WI38 (cell line): ENCODE measurements around the gene MYCN.
"Not testable (repeated sequence)": the region's sequence is repeated elsewhere in the genome, so short reads cannot be mapped to it uniquely, and the experiment has no call there.

Experiments used
- H3K4me3 ChIP-seq: 2 replicates; pipeline ENCODE4 v1.5.1; 2011; ENCODE audit warnings: low read depth, mild to moderate bottlenecking, control low read depth, low read length
- CTCF ChIP-seq: IDR thresholded peaks from 2 replicates; pipeline ENCODE4 v1.5.1; 2012; ENCODE audit warnings: low read depth, mild to moderate bottlenecking, control low read depth, low read length

Gene MYCN

GRCh38 chr2:15909736-15910135 is 30.6 kb upstream of the MYCN start:
- no peak for TF ChIP-seq CTCF
- no peak overlapping the region for H3K4me3 ChIP-seq

GRCh38 chr2:15911270-15911669 is 29.1 kb upstream of the MYCN start:
- H3K4me3 ChIP-seq = not testable (repeated sequence)

- H3K4me3 ChIP-seq = no peak overlapping the region
- TF ChIP-seq CTCF = no peak
These were observed 28.7 kb upstream of the MYCN start for GRCh38 chr2:15911686-15912085.

- TF ChIP-seq CTCF = no peak
- no peak overlapping the region for H3K4me3 ChIP-seq
These were observed 28.1 kb upstream of the MYCN start for GRCh38 chr2:15912203-15912602.

- H3K4me3 ChIP-seq = no peak overlapping the region
- TF ChIP-seq CTCF = no peak
These were observed 27.2 kb upstream of the MYCN start for GRCh38 chr2:15913146-15913545.

- no peak overlapping the region for H3K4me3 ChIP-seq
- no peak for TF ChIP-seq CTCF
These were observed 25.6 kb upstream of the MYCN start for GRCh38 chr2:15914596-15915385.

- not testable (repeated sequence) for H3K4me3 ChIP-seq
These were observed 24.8 kb upstream of the MYCN start for GRCh38 chr2:15915546-15915945.

GRCh38 chr2:15916336-15916735 is 24.0 kb upstream of the MYCN start:
- TF ChIP-seq CTCF = no peak

More at GRCh38 chr2:15916336-15916735, 24.0 kb upstream of the MYCN start:
- H3K4me3 ChIP-seq = no peak overlapping the region
